ENCODE data around the gene GABRR2.

The GABRR2 gene

GRCh38 chr6:89255417-89255816 lies 59.7 kb downstream of the GABRR2 start:
- ChIA-PET POLR2A (no interaction called here), CTCF (interaction anchor here (0.7 to 1.3 kb wide), 5 partner anchors 9 to 26 kb away, joined by 3 to 8 read pairs (median 3); no protein-coding TSS in a partner anchor)

GRCh38 chr6:89254569-89254968 lies 60.5 kb downstream of the GABRR2 start:
- POLR2A ChIA-PET, result no interaction called here
- CTCF ChIA-PET, result no interaction called here
- DNase-seq (ENCODE audit: extremely low spot score), result no peak
- TF ChIP-seq CTCF (IDR thresholded peaks at IDR 0.05; ENCODE audit: control extremely low read depth, extremely low read depth, low read depth, missing control alignments), result no peak

More at GRCh38 chr6:89255417-89255816, 59.7 kb downstream of the GABRR2 start:
- no peak for DNase-seq (ENCODE audit: extremely low spot score)
- TF ChIP-seq CTCF (IDR thresholded peaks at IDR 0.05; ENCODE audit: control extremely low read depth, extremely low read depth, low read depth, missing control alignments), result no peak

- CTCF ChIA-PET, result interaction anchor here (0.8 to 1.7 kb wide), 3 partner anchors 9 to 12 kb away, joined by 3 to 5 read pairs (median 3); no protein-coding TSS in a partner anchor
- POLR2A ChIA-PET, result no interaction called here
- TF ChIP-seq CTCF (IDR thresholded peaks at IDR 0.05; ENCODE audit: control extremely low read depth, extremely low read depth, low read depth, missing control alignments), result no peak
- no peak for DNase-seq (ENCODE audit: extremely low spot score)
Measured at GRCh38 chr6:89252907-89253306, 62.2 kb downstream of the GABRR2 start.

- TF ChIP-seq CTCF (IDR thresholded peaks at IDR 0.05; ENCODE audit: control extremely low read depth, extremely low read depth, low read depth, missing control alignments), result no peak
- CTCF ChIA-PET, result interaction anchor here (0.9 to 1.7 kb wide), 2 partner anchors 9 to 31 kb away, joined by 3 to 5 read pairs; no protein-coding TSS in a partner anchor
- POLR2A ChIA-PET, result no interaction called here
- no peak for DNase-seq (ENCODE audit: extremely low spot score)
Measured at GRCh38 chr6:89251976-89252375, 63.1 kb downstream of the GABRR2 start.

GRCh38 chr6:89251170-89251569 lies 63.9 kb downstream of the GABRR2 start:
- DNase-seq (ENCODE audit: extremely low spot score), result no peak
- TF ChIP-seq CTCF (IDR thresholded peaks at IDR 0.05; ENCODE audit: control extremely low read depth, extremely low read depth, low read depth, missing control alignments), result no peak
- ChIA-PET POLR2A (no interaction called here), CTCF (interaction anchor here (0.9 kb wide), 1 partner anchor 31 kb away, joined by 3 read pairs; no protein-coding TSS in a partner anchor)

- no peak for TF ChIP-seq CTCF (IDR thresholded peaks at IDR 0.05; ENCODE audit: control extremely low read depth, extremely low read depth, low read depth, missing control alignments)
- ChIA-PET CTCF (interaction anchor here (1.2 to 1.5 kb wide), 2 partner anchors 9 to 11 kb away, joined by 3 to 4 read pairs; no protein-coding TSS in a partner anchor), POLR2A (no interaction called here)
- no peak for DNase-seq (ENCODE audit: extremely low spot score)
Measured at GRCh38 chr6:89250239-89250638, 64.9 kb downstream of the GABRR2 start.
